ENCODE data around the gene ZNF511. TPM values are rescaled to one million over a fixed set of nuclear protein-coding genes. Genes with fewer than 3 reads are reported as not detected.

Gene ZNF511
- total and polyA plus RNA-seq, 4 donors = 13.7 to 31.8 (median 24.2) TPM

DNA sequence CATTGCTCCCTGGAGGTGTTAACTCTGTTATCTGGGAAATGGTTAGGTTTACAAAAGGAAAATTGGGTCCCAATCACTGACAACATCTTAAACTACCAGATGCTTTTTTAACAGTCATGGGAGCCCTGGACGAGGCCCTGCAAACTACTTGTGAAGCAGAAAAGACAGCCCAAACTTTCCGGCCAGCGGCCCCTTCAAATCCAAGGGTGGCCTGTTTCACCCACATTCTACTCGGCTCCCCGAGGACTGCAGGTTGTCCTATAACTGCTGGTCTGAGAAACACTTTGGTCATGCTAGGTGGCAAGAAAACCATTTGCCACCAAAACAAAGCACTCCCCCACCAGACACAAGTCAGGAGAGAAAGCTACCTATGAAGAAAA, 2.6 kb upstream of the ZNF511 start (continued):
- TF ChIP-seq ATF3 (IDR thresholded peaks at IDR 0.05) (no peak), SP1 (IDR thresholded peaks at IDR 0.05) (no peak), JUND (IDR thresholded peaks at IDR 0.05) (no peak), FOXA1 (IDR thresholded peaks at IDR 0.05) (no peak)

DNA sequence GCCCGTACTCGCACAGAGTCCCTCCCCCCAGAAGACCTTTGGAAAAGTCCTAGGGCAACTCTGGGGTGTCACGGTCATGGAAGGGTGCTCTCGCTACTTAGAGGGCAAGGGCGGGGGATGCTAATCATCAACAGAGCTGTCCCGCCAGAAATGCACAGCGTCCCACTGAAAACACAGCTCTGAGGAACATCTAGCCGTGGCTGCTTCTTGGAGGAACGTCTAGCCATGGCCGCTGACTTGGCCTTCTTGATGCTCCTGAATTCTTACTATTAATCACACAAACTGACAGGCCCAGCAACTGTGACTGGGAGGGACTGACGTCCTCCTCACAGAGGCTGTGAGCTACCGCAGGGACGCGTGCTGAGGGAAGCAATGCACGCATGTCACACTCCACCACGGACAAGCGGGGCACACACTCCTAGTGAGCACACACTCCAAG, 1.8 kb upstream of the ZNF511 start:
- 91% methylated on average over 17 of the region's 17 CpGs for WGBS
- TF ChIP-seq REST (IDR thresholded peaks at IDR 0.05) (no peak), HNF4A (conservative IDR thresholded peaks at IDR 0.05) (no peak), ATF3 (IDR thresholded peaks at IDR 0.05) (no peak), EGR1 (IDR thresholded peaks at IDR 0.05; ENCODE audit: low read depth in 2 of 2) (no peak), FOXA2 (IDR thresholded peaks at IDR 0.05) (no peak), TAF1 (conservative IDR thresholded peaks at IDR 0.05) (no peak), NR2F2 (IDR thresholded peaks at IDR 0.05) (no peak), YY1 (IDR thresholded peaks at IDR 0.05) (no peak), MAX (IDR thresholded peaks at IDR 0.05) (no peak), HNF4G (IDR thresholded peaks at IDR 0.05) (no peak)
- TF ChIP-seq, protein P1, sequence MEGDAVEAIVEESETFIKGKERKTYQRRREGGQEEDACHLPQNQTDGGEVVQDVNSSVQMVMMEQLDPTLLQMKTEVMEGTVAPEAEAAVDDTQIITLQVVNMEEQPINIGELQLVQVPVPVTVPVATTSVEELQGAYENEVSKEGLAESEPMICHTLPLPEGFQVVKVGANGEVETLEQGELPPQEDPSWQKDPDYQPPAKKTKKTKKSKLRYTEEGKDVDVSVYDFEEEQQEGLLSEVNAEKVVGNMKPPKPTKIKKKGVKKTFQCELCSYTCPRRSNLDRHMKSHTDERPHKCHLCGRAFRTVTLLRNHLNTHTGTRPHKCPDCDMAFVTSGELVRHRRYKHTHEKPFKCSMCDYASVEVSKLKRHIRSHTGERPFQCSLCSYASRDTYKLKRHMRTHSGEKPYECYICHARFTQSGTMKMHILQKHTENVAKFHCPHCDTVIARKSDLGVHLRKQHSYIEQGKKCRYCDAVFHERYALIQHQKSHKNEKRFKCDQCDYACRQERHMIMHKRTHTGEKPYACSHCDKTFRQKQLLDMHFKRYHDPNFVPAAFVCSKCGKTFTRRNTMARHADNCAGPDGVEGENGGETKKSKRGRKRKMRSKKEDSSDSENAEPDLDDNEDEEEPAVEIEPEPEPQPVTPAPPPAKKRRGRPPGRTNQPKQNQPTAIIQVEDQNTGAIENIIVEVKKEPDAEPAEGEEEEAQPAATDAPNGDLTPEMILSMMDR (IDR thresholded peaks at IDR 0.05; ENCODE audit: low read depth, low read length, missing input control) = no peak
- TF ChIP-seq, protein P2, sequence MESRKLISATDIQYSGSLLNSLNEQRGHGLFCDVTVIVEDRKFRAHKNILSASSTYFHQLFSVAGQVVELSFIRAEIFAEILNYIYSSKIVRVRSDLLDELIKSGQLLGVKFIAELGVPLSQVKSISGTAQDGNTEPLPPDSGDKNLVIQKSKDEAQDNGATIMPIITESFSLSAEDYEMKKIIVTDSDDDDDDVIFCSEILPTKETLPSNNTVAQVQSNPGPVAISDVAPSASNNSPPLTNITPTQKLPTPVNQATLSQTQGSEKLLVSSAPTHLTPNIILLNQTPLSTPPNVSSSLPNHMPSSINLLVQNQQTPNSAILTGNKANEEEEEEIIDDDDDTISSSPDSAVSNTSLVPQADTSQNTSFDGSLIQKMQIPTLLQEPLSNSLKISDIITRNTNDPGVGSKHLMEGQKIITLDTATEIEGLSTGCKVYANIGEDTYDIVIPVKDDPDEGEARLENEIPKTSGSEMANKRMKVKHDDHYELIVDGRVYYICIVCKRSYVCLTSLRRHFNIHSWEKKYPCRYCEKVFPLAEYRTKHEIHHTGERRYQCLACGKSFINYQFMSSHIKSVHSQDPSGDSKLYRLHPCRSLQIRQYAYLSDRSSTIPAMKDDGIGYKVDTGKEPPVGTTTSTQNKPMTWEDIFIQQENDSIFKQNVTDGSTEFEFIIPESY (IDR thresholded peaks at IDR 0.05) = no peak
- no peak overlapping the region for H3K9ac ChIP-seq (ENCODE audit: low read depth in 1 of 2, low read length in 2 of 2)
- H3K27me3 ChIP-seq (ENCODE audit: control insufficient read depth in 4 of 4, insufficient read depth in 4 of 4, low read length in 3 of 4) = no peaks in the 10 kb centered on the region
- no peak overlapping the region for H3K27ac ChIP-seq (ENCODE audit: low read depth in 1 of 2, low read length in 2 of 2)
- no peak for DNase-seq (ENCODE audit: low spot score)
- H3K9me3 ChIP-seq (ENCODE audit: control insufficient read depth in 4 of 4, low read length in 3 of 4) = no peaks in the 10 kb centered on the region
- no peak overlapping the region for H3K4me3 ChIP-seq (ENCODE audit: low read depth in 1 of 3, low read length in 3 of 3)
- peaks cover 0 to 19% (median 3%) of the 10 kb centered on the region in 4 donors for H3K36me3 ChIP-seq (ENCODE audit: control insufficient read depth in 4 of 4, insufficient read depth in 3 of 4, low read depth in 1 of 4, low read length in 3 of 4)
- H3K4me1 ChIP-seq (ENCODE audit: control insufficient read depth in 4 of 4, insufficient read depth in 4 of 4, low read length in 3 of 4) = peaks cover 2 to 39% (median 30%) of the 10 kb centered on the region in 4 donors
